NCI-H2081 (cell line): ENCODE measurements around the gene ADGRL3.
"Not testable (repeated sequence)": the region's sequence is repeated elsewhere in the genome, so short reads cannot be mapped to it uniquely, and the experiment has no call there.

Source experiments
- DNase-seq, 2 experiments: peaks; one replicate each; lab custom pipeline; 2025; lab: John Stamatoyannopoulos, UW

The ADGRL3 gene

GRCh38 chr4:61638591-61638990 lies 438.5 kb downstream of the ADGRL3 start:
- peak in 1 of 2 experiments; percentile 62 for DNase-seq

GRCh38 chr4:61646746-61647350 lies 446.7 kb downstream of the ADGRL3 start:
- not testable (repeated sequence) for DNase-seq

GRCh38 chr4:61648264-61648663 lies 448.1 kb downstream of the ADGRL3 start:
- DNase-seq, result no peak

- DNase-seq, result no peak
Observed at GRCh38 chr4:61657016-61657415, 456.9 kb downstream of the ADGRL3 start.

- no peak for DNase-seq
Observed at GRCh38 chr4:61661960-61662359, 461.8 kb downstream of the ADGRL3 start.

- DNase-seq, result no peak
Observed at GRCh38 chr4:61662362-61662761, 462.2 kb downstream of the ADGRL3 start.

GRCh38 chr4:61663310-61663709 lies 463.2 kb downstream of the ADGRL3 start:
- DNase-seq, result no peak

GRCh38 chr4:61665649-61666048 lies 465.5 kb downstream of the ADGRL3 start:
- no peak for DNase-seq

- no peak for DNase-seq
Observed at GRCh38 chr4:61666244-61666643, 466.1 kb downstream of the ADGRL3 start.

- DNase-seq, result no peak
Observed at GRCh38 chr4:61671599-61671998, 471.5 kb downstream of the ADGRL3 start.

- no peak for DNase-seq
Observed at GRCh38 chr4:61675464-61675863, 475.3 kb downstream of the ADGRL3 start.

GRCh38 chr4:61678297-61678696 lies 478.2 kb downstream of the ADGRL3 start:
- no peak for DNase-seq

GRCh38 chr4:61693520-61693919 lies 493.4 kb downstream of the ADGRL3 start:
- no peak for DNase-seq

GRCh38 chr4:61714387-61714911 lies 514.3 kb downstream of the ADGRL3 start:
- no peak for DNase-seq

GRCh38 chr4:61716426-61716825 lies 516.3 kb downstream of the ADGRL3 start:
- DNase-seq, result no peak

GRCh38 chr4:61723492-61723891 lies 523.4 kb downstream of the ADGRL3 start:
- DNase-seq, result no peak

- DNase-seq, result no peak
Observed at GRCh38 chr4:61727286-61727685, 527.2 kb downstream of the ADGRL3 start.

GRCh38 chr4:61734409-61734808 lies 534.3 kb downstream of the ADGRL3 start:
- DNase-seq, result no peak

- no peak for DNase-seq
Observed at GRCh38 chr4:61739887-61740286, 539.8 kb downstream of the ADGRL3 start.

GRCh38 chr4:61740886-61741285 lies 540.8 kb downstream of the ADGRL3 start:
- peak in 1 of 2 experiments; percentile 34 for DNase-seq

GRCh38 chr4:61741327-61742096 lies 541.4 kb downstream of the ADGRL3 start:
- peak; percentile 16 to 42 for DNase-seq

- no peak for DNase-seq
Observed at GRCh38 chr4:61750810-61751209, 550.7 kb downstream of the ADGRL3 start.

GRCh38 chr4:61752617-61753016 lies 552.5 kb downstream of the ADGRL3 start:
- no peak for DNase-seq
